NCI-H510A (cell line): ENCODE data around the gene TBC1D8.
"Not testable (repeated sequence)": the region's sequence is repeated elsewhere in the genome, so short reads cannot be mapped to it uniquely, and the experiment has no call there.

Experiments used
- DNase-seq: peaks from one replicate; lab custom pipeline; 2025; lab: John Stamatoyannopoulos, UW

Gene TBC1D8

DNA sequence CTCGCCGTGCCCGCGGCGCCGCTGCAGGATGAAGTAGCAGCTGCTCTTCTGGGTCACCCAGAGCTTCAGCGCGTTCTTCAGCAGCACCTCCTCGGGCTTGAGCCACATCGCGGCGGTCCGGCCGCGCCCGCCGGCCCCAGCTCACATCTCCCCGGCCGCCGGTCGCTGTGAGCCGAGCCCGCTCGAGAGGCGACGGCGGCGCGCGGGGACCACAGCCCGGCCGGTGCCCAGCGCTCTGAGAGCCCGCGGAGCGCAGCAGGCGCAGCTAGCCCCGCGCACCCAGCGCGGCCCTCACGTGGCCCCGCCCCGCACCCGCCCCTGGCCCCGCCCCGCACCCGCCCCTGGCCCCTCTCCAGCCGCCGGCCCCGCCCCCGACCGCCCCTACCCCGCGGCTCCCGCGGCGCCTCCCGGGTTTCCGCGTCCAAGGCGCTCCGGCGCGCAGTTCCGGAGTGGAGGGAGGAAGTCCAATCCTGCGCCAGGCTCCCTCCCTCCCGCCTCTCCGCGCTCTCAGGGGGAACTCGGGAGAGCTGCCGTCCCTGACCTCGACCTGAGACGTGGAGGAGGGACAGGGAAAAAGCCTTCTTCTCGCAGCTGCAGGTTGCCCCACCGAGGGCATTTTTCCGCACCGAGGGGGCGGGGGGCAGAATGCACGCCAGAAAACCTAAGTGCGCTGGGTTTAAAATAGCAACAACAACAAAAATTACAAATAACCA is at the start of gene TBC1D8:
Gene TBC1D8 (minus strand): TSS at position 237 of the 713 bp plus-strand sequence. CDS start 129 bp downstream, at position 108.
- DNase-seq, result peak; percentile 82

DNA sequence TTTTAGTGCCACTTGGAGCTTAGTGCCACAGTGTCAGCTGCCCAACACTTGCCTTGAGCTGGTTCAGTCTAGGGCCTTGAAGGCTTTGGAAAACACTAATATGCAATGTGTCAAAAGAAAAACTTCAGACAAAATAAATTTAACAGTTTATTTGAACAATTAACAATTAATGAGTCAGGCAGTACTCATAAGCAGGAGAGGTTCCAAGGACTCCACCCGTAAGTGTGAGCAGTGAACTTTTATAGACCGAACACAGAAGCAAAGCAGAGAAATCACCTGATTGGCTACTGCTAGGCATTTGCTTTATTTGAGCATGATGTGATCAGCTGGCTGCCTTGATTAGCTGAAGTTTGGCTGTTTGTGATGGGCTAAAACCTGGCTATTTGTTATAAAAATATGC is 49.5 kb upstream of the TBC1D8 start:
- DNase-seq, result no peak

DNA sequence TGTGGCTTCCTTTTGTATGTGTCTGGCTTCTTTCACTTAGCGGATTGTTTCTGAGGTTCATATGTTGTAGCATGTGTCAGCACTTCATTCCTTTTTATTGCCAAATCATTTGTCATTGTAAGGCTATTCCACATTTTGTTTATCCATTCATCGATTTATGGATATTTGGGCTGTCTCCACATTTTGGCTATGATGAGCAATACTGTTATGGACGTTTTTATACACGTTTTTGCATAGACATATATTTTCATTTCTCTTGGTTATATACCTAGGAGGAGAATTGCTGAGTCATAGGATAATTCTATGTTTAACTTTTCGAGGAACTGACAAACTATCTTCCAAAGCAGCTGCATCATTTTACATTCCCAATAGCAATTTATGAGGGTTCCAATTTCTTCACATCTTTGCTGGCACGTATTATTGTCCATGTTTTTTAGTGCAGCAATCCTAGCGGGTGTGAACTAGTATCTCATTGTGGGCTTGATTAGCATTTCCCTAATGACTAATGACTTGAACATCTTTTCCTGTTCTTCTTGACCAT is 48.1 kb upstream of the TBC1D8 start:
- no peak for DNase-seq

DNA sequence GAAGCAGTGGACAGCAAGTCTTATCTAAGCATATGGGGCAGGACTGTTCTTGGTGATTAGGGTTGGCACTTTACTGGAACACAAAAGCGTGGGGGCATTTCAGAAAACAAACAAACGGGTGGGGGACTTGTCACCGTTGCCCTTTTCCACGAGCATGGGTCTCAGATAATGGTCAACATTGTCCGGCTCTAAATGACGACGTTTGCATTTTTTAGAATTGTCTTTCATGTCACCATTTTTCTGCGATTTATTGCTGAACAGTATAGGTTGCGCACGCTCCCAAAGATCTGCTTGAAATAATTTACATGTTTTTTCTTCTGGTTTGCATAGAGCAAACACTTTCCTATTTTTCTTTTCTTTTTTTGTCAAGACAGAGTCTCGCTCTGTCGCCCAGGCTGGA is 46.6 kb upstream of the TBC1D8 start:
- no peak for DNase-seq

DNA sequence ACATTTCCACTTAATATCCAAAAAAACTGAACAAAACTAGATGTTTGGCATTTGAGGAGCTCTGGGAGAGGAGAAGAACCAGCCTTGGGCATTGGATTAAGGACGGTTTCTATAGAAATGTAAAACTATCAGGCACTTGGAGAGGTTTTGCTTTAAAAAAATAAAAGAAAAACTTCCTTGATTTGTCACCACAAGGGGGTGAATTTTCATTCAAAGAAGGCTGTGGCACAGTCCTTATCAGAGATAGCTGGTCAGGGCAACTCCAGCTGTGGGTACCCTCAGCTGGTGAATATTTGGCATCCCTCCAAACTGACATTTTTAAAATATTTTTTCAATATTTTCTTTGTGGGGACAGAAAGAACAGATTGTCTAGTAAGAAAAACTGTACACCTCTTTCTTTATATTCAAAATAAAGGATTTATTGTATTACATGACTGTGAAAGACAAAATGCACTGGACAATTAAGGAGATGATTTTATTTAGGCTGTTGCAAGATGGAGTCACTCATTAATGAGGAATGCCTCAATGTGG is 46.1 kb upstream of the TBC1D8 start:
- no peak for DNase-seq

DNA sequence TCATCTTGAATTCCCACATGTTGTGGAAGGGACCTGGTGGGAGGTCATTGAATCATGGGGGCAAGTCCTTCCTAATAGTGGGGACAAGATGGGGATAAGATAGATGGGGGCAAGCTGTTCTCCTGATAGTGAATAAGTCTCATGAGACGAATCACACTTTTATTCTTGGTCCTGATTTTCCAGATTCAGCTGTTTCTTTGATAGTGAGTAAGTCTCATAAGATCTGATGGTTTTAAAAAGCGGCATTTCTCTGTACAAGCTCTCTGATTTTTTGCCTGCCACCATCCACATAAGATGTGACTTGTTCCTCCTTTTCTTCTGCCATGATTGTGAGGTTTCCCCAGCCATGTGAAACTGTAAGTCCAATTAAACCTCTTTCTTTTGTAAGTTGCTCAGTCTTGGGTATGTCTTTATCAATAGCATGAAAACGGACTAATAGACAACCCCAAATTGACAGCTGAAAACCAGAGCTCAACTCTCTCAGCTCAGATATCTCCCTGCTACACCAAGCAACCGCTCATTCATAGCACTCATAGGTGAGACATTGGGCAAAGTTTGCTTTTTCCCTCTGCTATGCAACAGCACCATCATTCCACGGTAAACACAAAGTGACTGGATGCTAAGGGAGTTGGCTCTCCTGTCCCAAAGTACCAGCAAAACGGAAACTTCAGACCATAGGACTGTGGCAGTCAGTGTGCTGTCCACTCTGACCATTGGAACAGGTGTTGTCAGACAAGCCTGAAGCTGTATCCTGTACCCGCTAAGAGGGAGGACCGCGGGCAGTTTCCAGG is 44.9 kb upstream of the TBC1D8 start:
- no peak for DNase-seq

DNA sequence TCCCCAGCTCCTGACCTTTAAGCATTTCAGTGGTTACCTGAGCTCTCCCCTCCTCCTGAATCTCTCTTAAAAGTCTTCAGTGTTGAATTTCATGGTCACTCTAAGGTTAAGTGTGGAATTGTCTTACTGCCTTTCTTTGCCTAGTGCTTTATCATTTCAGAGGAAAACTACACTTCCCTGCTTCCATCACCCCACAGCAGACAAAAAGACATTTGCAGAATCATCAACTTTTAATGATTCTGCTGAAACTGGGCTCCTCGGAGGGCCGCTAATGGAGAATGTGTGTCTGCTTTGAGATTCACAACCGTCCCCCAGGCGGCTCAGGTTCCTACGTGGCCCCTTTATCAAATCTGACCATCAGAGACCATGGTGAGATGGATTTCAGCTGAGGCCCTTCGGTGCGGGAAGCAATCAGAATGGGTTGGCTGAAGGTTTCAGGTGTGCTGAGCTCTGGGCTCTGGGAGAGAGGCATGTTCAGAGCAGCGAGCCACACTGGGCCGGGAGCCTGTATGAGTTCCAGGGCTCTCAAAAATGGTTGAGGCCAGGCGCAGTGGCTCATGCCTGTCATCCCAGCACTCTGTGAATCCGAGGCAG is 41.9 kb upstream of the TBC1D8 start:
- DNase-seq, result no peak

DNA sequence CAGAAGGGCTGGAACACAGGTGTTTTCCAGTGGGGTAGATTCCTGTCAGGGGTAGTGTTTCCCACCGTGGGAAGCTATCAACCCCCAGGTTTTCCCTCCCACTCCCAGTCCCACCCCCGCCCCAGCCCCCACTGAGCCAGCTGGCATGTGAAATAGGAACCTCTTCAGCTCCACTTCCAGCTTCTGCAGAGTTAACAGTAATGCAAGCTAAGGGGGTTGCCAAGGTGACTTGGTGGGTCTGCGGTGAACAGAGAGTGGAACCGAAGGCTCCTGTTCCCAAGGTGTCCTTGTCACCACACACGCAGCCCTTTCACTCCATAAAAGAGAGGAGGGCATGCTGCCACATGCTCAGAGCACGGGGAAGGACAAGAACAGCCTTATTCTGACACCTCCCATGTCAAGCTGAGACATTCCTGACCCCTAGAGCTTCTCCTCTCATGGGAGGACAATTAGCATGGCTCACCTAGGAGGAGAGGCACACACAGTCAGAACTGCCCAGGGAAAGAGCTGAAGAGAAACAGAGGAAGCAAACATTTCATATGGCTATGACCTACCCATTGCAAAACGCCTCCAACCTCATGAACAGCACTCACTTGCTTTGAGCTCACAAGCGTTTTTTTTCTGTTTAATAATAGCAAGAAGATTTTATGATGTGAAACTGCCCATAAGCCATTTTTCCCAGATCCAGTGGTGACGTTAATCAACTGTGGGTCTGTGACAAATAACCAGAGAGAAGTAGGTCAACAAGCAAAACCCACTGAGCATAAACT is 39.8 kb upstream of the TBC1D8 start:
- DNase-seq, result no peak

DNA sequence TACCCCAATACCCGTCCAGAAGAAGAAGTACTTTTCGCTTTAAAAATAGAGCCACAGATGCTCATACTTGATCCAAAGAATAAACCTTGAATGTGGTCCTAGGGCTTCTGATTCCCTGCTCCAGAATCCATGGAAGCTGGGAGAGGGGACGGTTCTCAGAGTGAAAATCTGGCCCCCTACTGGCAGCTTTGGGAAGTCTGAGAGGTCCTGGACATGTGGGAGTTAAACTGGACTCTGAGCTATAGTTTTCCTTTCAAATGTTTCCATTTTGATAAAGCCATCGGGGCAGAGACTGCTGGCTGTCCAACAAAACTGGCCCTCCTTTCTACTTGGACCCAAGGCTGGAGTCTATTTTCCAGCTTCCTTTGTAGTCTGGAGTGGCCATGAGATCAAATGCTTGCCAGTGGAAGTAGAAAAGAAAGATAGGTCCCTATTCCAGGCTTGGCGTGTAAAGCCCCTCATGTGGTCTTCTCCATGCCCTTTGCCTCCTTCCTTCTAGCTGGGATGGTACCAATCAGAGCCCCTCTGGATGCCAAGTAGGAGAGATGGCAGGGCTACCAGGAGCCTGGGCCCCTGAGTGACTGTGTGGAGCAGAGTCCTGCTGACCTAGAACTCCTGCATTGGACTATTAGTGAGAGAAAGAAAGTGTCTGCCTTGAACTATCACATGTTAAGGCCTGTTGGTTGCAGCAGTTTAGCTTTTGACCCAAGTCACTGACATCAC is 37.7 kb upstream of the TBC1D8 start:
- no peak for DNase-seq

DNA sequence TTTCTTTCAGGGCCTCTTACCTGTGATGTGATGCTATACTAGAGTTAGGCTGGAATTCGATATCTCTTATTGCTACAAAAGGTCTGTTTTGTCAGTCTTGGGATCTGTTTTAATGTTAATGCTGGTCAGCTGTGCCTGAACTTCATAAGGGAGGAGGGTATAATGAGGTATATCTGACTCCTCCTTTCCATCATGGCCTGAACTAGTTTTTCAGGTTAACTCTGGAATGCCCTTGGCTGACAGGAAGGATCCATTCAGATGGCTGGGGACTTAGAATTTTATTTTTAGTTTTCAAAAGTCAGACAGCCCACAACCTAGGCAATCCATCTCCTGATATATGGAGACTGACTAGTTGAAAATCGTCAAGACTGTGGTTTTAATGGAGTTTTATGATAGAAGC is 35.9 kb upstream of the TBC1D8 start:
- no peak for DNase-seq

DNA sequence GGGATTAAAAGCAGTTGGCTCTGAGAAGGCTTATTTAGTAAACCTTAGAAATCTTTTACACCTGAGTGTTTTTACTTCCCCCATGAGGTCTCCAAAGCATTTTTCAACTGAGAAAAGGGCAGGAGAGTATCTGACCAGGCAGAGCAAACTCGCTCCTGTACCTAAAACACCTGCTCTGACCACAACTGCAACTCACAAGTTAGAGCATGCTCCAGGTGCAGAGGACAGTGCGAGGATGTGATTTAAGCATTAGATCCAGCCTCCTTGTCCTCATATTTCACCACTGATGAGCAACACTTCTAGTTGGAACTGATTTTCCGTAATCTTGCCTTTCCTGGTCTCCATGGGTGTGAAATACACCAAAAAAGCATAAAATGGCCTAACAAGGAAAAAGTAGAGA is 34.5 kb upstream of the TBC1D8 start:
- DNase-seq, result no peak

DNA sequence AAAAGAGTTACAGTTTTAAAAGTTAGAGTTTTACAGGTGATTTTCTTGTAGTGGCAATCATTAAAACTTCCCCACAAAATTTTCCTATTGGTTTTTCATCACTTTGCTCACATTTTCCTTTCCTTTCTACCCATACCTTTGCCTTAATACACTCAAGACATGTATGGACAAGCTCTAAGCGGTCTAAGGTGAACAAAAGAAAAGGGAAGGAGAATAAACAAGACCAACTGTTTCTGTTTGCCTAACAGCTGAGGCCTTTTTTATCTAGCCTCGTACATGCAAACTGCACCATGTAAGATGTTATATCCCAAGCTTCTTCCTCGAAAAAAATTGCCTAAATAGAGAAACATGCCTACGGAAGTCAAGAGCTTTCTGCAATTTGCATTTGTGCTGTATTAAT is 33.9 kb upstream of the TBC1D8 start:
- DNase-seq, result no peak

DNA sequence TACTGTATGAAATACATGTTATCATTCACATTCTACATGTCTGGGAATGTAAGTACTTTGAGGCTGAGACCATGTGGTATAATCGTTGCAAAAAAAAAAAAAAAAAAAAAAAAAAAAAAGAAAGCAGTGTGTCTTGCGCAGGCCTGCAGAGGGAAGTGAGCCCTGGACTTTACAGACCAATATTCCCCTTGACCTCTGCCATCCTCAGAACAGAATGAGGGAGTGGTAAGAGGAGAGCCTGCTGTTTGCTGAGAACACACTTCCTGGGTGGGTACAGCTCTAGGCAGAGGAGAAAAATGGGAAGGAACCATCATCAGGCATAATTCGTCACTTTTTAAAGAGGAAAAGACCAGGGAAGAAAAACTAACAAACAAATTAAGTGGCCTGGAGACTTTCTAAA is 28.8 kb upstream of the TBC1D8 start:
- no peak for DNase-seq

DNA sequence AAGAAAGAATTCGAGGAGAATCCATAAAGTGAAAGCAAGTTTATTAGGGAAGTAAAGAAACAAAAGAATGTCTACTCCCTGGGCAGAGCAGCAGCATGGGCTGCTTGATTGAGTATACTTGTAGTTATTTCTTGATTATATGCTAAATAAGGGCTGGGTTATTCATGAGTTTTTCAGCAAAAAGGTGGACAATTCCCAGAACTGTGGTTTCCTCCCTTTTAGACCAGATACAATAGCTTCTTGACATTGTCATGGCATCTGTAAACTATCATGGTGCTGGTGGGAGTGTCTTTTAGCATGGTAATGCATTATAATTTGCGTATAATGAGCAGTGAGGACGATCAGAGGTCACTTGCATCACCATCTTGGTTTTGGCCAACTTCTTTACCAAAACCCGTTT is 25.6 kb upstream of the TBC1D8 start:
- DNase-seq, result no peak

DNA sequence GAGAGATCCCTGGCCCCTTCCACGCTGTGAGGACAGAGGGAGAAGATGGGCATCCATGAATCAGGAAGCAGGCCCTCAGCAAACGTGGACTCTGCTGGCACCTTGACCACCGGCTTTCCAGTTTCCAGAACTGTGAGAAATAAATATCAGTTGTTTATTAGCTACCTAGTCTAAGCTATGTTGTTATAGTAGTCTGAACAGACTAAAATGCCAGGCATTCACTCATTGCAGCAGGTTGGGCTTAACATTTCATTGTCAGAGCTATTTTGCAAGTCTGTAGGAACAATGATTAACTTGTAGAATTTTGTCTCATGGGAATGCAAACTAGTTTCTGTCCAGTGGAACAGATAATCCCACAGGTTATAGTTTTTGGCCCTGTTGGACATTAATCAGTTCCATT is 24.8 kb upstream of the TBC1D8 start:
- no peak for DNase-seq

DNA sequence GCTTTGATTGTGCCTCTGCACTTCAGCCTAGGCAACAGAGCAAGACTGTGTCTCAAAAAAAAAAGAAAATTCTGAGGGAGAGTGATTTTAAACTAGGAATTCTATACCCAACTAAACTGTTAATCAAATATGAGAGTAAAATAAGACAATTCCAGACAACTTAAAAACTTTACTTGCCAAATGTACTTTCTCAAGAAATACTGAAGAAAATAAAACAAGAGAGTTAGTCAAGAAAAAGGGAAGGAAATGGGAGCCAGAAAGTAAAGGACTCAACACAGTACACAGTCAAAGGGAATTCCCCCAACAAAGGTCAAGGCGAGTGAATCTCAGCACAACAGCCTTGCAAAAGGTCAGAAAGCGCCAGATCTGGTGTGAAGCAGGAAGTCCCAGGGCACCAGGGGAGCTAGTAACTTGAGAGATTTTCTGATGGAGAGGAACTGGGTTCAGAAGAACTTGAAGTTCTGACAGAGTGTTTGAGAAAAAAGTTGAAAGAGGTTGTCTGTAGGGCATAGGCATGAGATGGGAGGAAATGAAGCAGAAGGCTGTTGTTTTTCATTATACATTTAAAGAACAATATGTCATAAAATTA is 22.6 kb upstream of the TBC1D8 start:
- no peak for DNase-seq

DNA sequence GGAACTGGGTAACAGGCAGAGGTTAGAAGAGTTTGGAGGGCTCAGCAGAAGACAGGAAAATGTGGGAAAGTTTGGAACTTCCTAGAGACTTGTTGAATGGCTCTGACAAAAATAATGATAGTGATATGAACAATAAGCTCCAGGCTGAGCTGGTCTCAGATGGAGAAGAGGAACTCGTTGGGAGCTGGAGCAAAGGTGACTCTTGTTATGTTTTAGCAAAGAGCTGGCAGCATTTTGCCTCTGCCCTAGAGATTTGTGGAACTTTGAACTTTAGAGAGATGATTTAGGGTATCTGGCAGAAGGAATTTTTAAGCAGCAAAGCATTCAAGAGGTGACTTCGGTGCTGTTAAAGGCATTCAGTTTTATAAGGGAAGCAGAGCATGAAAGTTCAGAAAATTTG is 18.6 kb upstream of the TBC1D8 start:
- DNase-seq, result not testable (repeated sequence)

DNA sequence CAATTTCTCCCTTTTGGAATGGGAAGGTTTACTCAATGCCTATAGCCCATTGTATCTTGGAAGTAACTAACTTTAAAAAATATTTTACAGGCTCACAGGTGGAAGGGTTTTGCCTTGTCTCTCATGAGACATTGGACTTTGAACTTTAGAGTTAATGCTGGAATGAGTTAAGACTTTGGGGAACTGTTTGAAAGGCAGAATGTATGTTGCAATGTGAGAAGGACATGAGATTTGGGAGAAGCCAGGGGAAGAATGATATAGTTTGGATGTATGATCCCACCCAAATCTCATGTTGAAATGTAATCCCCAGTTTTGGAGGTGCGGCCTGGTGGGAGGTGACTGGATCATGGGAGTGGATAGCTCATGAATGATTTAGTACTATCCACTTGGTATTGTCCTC is 17.5 kb upstream of the TBC1D8 start:
- DNase-seq, result no peak

DNA sequence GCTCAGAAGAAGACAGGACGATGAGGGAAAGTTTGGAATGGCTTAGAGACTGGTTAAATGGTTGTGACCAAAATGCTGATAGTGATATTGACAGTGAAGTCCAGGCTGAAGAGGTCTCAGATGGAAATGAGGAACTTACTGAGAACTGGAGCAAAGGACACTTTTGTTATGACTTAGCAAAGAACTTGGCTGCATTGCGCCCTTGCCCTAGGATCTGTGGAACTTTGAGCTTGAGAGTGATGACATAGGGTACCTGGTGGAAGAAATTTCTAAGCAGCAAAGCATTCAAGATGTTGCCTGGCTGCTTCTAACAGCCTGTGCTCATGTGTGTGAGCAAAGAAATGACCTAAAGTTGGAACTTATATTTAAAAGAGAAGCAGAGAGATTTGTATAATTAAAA is 16.4 kb upstream of the TBC1D8 start:
- not testable (repeated sequence) for DNase-seq

DNA sequence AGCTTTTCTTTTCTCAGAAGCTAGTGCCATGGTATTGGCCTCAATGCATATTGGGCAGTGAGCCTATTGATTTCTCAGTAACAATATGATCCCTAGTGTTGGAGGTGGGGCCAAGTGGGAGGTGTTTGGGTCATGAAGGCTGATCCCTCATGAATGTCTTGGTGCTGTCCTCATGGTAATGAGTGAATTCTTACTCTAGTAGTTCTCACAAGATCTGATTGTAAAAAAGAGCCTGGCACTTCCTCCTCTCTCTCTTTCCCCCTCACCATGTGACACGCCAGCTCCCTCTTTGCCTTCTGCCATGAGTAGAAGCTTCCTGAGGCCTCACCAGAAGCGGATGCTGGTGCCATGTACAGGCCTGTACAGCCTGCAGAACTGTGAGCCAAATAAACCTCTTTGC is 12.8 kb upstream of the TBC1D8 start:
- no peak for DNase-seq
